HEK293 (cell line): ENCODE measurements around the gene CHKA.

ENCODE experiments used
- YY1 ChIP-seq: fragments of 450-650 bp; formaldehyde crosslinking; IDR thresholded peaks from 2 replicates; pipeline ENCODE4 v1.5.1; 2018; ENCODE audit warnings: missing biosample characterization, missing genetic modification characterization
- ZNF157 ChIP-seq: fragments of 450-650 bp; formaldehyde crosslinking; IDR thresholded peaks from 2 replicates; pipeline ENCODE4 v1.5.1; 2016; ENCODE audit warnings: missing biosample characterization, missing genetic modification characterization
- ZNF335 ChIP-seq: fragments of 450-650 bp; formaldehyde crosslinking; conservative IDR thresholded peaks from 2 replicates; pipeline ENCODE4 v1.5.1; 2016; ENCODE audit warnings: missing biosample characterization, missing genetic modification characterization
- ZNF530 ChIP-seq: fragments of 450-650 bp; formaldehyde crosslinking; IDR thresholded peaks from 2 replicates; pipeline ENCODE4 v1.5.1; 2016; ENCODE audit warnings: low read depth, missing biosample characterization, missing genetic modification characterization
- ZNF561 ChIP-seq: fragments of 450-650 bp; IDR thresholded peaks from 2 replicates; pipeline ENCODE4 v1.5.1; 2018; ENCODE audit warnings: missing biosample characterization, missing genetic modification characterization, borderline replicate concordance
- ZNF629 ChIP-seq: fragments of 450-650 bp; formaldehyde crosslinking; IDR thresholded peaks from 2 replicates; pipeline ENCODE4 v1.5.1; 2017; ENCODE audit warnings: missing biosample characterization, missing genetic modification characterization
- ZNF76 ChIP-seq: fragments of 450-650 bp; formaldehyde crosslinking; IDR thresholded peaks from 2 replicates; pipeline ENCODE4; 2016; ENCODE audit warnings: low read depth, missing biosample characterization, missing genetic modification characterization, borderline replicate concordance
- TF ChIP-seq, protein P1 (sequence below): fragments of 450-650 bp; formaldehyde crosslinking; IDR thresholded peaks from 2 replicates; pipeline ENCODE4 v1.5.1; 2016; ENCODE audit warnings: missing biosample characterization, missing genetic modification characterization
- TF ChIP-seq, protein P2 (sequence below): fragments of 450-650 bp; formaldehyde crosslinking; IDR thresholded peaks from 2 replicates; pipeline ENCODE4 v1.5.1; 2016; ENCODE audit warnings: missing biosample characterization, missing genetic modification characterization
- TF ChIP-seq, protein P3 (sequence below): fragments of 450-650 bp; formaldehyde crosslinking; IDR thresholded peaks from 2 replicates; pipeline ENCODE4 v1.5.1; 2016; ENCODE audit warnings: missing biosample characterization, missing genetic modification characterization
- TF ChIP-seq, protein P4 (sequence below): fragments of 450-650 bp; IDR thresholded peaks from 2 replicates; pipeline ENCODE4 v1.5.1; 2018; ENCODE audit warnings: missing biosample characterization, mild to moderate bottlenecking, missing genetic modification characterization
- TF ChIP-seq, protein P5 (sequence below): fragments of 450-650 bp; formaldehyde crosslinking; IDR thresholded peaks from 2 replicates; pipeline ENCODE4 v1.5.1; 2016; ENCODE audit warnings: missing biosample characterization, missing genetic modification characterization
- TF ChIP-seq, protein P6 (sequence below): fragments of 450-650 bp; formaldehyde crosslinking; IDR thresholded peaks from 2 replicates; pipeline ENCODE4 v1.5.1; 2016; ENCODE audit warnings: missing biosample characterization, missing genetic modification characterization

DNA sequence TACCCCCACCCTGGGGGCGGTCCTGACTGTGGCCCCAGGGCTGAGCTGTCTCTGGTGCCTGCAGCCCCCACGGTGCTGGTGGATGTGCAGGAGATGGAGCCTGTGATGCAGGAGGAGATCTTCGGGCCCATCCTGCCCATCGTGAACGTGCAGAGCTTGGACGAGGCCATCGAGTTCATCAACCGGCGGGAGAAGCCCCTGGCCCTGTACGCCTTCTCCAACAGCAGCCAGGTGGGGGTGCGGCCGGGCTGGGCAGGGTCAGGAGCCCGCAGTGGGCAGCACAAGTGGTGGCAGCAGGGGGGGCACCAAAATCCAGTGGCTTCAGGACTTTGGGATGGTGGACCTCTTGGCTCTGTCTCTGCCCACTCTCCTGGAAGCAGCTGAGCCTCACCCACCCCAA is 98.7 kb downstream of the CHKA start:
- no peak for TF ChIP-seq ZNF157 (tag by site-specific recombination)
- TF ChIP-seq, protein P1, sequence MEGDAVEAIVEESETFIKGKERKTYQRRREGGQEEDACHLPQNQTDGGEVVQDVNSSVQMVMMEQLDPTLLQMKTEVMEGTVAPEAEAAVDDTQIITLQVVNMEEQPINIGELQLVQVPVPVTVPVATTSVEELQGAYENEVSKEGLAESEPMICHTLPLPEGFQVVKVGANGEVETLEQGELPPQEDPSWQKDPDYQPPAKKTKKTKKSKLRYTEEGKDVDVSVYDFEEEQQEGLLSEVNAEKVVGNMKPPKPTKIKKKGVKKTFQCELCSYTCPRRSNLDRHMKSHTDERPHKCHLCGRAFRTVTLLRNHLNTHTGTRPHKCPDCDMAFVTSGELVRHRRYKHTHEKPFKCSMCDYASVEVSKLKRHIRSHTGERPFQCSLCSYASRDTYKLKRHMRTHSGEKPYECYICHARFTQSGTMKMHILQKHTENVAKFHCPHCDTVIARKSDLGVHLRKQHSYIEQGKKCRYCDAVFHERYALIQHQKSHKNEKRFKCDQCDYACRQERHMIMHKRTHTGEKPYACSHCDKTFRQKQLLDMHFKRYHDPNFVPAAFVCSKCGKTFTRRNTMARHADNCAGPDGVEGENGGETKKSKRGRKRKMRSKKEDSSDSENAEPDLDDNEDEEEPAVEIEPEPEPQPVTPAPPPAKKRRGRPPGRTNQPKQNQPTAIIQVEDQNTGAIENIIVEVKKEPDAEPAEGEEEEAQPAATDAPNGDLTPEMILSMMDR (tag by site-specific recombination) = no peak
- TF ChIP-seq, protein P2, sequence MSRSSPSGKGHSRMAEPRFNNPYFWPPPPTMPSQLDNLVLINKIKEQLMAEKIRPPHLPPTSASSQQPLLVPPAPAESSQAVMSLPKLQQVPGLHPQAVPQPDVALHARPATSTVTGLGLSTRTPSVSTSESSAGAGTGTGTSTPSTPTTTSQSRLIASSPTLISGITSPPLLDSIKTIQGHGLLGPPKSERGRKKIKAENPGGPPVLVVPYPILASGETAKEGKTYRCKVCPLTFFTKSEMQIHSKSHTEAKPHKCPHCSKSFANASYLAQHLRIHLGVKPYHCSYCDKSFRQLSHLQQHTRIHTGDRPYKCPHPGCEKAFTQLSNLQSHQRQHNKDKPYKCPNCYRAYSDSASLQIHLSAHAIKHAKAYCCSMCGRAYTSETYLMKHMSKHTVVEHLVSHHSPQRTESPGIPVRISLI (tag by site-specific recombination) = no peak
- TF ChIP-seq ZNF76 = no peak
- TF ChIP-seq, protein P3, sequence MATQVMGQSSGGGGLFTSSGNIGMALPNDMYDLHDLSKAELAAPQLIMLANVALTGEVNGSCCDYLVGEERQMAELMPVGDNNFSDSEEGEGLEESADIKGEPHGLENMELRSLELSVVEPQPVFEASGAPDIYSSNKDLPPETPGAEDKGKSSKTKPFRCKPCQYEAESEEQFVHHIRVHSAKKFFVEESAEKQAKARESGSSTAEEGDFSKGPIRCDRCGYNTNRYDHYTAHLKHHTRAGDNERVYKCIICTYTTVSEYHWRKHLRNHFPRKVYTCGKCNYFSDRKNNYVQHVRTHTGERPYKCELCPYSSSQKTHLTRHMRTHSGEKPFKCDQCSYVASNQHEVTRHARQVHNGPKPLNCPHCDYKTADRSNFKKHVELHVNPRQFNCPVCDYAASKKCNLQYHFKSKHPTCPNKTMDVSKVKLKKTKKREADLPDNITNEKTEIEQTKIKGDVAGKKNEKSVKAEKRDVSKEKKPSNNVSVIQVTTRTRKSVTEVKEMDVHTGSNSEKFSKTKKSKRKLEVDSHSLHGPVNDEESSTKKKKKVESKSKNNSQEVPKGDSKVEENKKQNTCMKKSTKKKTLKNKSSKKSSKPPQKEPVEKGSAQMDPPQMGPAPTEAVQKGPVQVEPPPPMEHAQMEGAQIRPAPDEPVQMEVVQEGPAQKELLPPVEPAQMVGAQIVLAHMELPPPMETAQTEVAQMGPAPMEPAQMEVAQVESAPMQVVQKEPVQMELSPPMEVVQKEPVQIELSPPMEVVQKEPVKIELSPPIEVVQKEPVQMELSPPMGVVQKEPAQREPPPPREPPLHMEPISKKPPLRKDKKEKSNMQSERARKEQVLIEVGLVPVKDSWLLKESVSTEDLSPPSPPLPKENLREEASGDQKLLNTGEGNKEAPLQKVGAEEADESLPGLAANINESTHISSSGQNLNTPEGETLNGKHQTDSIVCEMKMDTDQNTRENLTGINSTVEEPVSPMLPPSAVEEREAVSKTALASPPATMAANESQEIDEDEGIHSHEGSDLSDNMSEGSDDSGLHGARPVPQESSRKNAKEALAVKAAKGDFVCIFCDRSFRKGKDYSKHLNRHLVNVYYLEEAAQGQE = no peak
- TF ChIP-seq ZNF530 (tag by site-specific recombination) = no peak
- no peak for TF ChIP-seq ZNF561 (tag by site-specific recombination)
- TF ChIP-seq, protein P4, sequence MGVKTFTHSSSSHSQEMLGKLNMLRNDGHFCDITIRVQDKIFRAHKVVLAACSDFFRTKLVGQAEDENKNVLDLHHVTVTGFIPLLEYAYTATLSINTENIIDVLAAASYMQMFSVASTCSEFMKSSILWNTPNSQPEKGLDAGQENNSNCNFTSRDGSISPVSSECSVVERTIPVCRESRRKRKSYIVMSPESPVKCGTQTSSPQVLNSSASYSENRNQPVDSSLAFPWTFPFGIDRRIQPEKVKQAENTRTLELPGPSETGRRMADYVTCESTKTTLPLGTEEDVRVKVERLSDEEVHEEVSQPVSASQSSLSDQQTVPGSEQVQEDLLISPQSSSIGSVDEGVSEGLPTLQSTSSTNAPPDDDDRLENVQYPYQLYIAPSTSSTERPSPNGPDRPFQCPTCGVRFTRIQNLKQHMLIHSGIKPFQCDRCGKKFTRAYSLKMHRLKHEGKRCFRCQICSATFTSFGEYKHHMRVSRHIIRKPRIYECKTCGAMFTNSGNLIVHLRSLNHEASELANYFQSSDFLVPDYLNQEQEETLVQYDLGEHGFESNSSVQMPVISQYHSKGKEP (tag by site-specific recombination) = no peak
- TF ChIP-seq ZNF335 (tag by site-specific recombination) = no peak
- TF ChIP-seq, protein P5, sequence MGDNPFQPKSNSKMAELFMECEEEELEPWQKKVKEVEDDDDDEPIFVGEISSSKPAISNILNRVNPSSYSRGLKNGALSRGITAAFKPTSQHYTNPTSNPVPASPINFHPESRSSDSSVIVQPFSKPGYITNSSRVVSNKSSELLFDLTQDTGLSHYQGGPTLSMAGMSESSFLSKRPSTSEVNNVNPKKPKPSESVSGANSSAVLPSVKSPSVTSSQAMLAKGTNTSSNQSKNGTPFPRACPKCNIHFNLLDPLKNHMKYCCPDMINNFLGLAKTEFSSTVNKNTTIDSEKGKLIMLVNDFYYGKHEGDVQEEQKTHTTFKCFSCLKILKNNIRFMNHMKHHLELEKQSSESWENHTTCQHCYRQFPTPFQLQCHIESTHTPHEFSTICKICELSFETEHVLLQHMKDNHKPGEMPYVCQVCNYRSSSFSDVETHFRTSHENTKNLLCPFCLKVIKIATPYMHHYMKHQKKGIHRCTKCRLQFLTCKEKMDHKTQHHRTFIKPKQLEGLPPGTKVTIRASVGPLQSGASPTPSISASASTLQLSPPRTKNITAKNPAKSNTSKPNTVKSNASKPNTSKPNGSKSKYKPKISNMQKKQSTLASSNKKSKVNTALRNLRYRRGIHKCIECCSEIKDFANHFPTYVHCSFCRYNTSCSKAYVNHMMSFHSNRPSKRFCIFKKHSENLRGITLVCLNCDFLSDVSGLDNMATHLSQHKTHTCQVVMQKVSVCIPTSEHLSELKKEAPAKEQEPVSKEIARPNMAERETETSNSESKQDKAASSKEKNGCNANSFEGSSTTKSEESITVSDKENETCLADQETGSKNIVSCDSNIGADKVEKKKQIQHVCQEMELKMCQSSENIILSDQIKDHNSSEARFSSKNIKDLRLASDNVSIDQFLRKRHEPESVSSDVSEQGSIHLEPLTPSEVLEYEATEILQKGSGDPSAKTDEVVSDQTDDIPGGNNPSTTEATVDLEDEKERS (tag by site-specific recombination) = no peak
- TF ChIP-seq YY1 (tag by site-specific recombination) = no peak
- TF ChIP-seq, protein P6, sequence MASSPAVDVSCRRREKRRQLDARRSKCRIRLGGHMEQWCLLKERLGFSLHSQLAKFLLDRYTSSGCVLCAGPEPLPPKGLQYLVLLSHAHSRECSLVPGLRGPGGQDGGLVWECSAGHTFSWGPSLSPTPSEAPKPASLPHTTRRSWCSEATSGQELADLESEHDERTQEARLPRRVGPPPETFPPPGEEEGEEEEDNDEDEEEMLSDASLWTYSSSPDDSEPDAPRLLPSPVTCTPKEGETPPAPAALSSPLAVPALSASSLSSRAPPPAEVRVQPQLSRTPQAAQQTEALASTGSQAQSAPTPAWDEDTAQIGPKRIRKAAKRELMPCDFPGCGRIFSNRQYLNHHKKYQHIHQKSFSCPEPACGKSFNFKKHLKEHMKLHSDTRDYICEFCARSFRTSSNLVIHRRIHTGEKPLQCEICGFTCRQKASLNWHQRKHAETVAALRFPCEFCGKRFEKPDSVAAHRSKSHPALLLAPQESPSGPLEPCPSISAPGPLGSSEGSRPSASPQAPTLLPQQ (tag by site-specific recombination) = no peak
- no peak for TF ChIP-seq ZNF629
